Caco-2 (cell line): ENCODE data around the gene KCNH5. TPM values are rescaled to one million over a fixed set of nuclear protein-coding genes. Genes with fewer than 3 reads are reported as not detected.
"Not testable (repeated sequence)": the region's sequence is repeated elsewhere in the genome, so short reads cannot be mapped to it uniquely, and the experiment has no call there.

Experiments
- BruUV-seq: library from RNA; stranded (reverse); fragments of 400-500 nt; replicated peaks from 2 replicates; lab custom pipeline; 2021; lab: Mats Ljungman, UMichigan
- CTCF ChIA-PET: fragments of 300-600 bp; sonication (Branson Sonifier 250); formaldehyde crosslinking; loops from one replicate; lab custom pipeline; 2022; ENCODE audit warnings: antibody characterized with exemption; lab: Charles Lee
- POLR2A ChIA-PET: fragments of 300-600 bp; sonication (Branson Sonifier 250); formaldehyde crosslinking; loops from one replicate; lab custom pipeline; 2022; ENCODE audit warnings: antibody characterized with exemption; lab: Charles Lee
- DNase-seq, 2 experiments: peaks; one replicate each; pipeline versions ENCODE4 v3.0.0 to v3.0.0-alpha.2; 2020 to 2022
- H3K27me3 ChIP-seq: replicated peaks from 2 replicates; pipeline ENCODE4 v1.6.0; 2011; ENCODE audit warnings: low read length; ENCODE audit not compliant: control insufficient read depth, insufficient read depth
- H3K36me3 ChIP-seq: 2 replicates; pipeline ENCODE4 v1.5.1; 2011; ENCODE audit warnings: low read length; ENCODE audit not compliant: control insufficient read depth, insufficient read depth
- H3K4me1 ChIP-seq: fragments of 250-450 bp; sonication (Bioruptor Pico); 2 replicates; pipeline ENCODE4 v1.5.1; 2020; ENCODE audit warnings: mild to moderate bottlenecking
- H3K4me3 ChIP-seq: 2 replicates; pipeline ENCODE4 v1.5.1; 2011; ENCODE audit warnings: low read depth, mild to moderate bottlenecking, control low read depth, low read length
- H3K9me3 ChIP-seq: fragments of 250-450 bp; sonication (Bioruptor Pico); 2 replicates; pipeline ENCODE4 v1.5.1; 2020; ENCODE audit warnings: mild to moderate bottlenecking, moderate library complexity
- H3K27ac Mint-ChIP-seq: one replicate; pipeline ENCODE4 v1.8.0; 2022; ENCODE audit warnings: mixed read lengths; ENCODE audit not compliant: unreplicated experiment
- H3K27me3 Mint-ChIP-seq: one replicate; pipeline ENCODE4 v1.8.0; 2022; ENCODE audit warnings: mixed read lengths; ENCODE audit not compliant: insufficient read depth, unreplicated experiment
- H3K36me3 Mint-ChIP-seq: one replicate; pipeline ENCODE4 v1.8.0; 2022; ENCODE audit warnings: mild to moderate bottlenecking, mixed read lengths; ENCODE audit not compliant: insufficient read depth, unreplicated experiment
- H3K4me1 Mint-ChIP-seq: one replicate; pipeline ENCODE4 v1.8.0; 2022; ENCODE audit warnings: low read depth, mixed read lengths; ENCODE audit not compliant: unreplicated experiment
- H3K4me3 Mint-ChIP-seq: one replicate; pipeline ENCODE4 v1.8.0; 2022; ENCODE audit warnings: mild to moderate bottlenecking, moderate library complexity, mixed read lengths; ENCODE audit not compliant: unreplicated experiment
- H3K9me3 Mint-ChIP-seq: one replicate; pipeline ENCODE4 v1.8.0; 2022; ENCODE audit warnings: mixed read lengths; ENCODE audit not compliant: unreplicated experiment
- CTCF ChIP-seq, 2 experiments: fragments of 200-600 bp in 1 of 2; IDR thresholded peaks; 1 replicate in 1 of 2; 2 replicates in 1 of 2; pipeline versions ENCODE4 v1.5.1 to v1.8.0; 2011 to 2022; ENCODE audit warnings: antibody characterized with exemption in 1 of 2, control low read depth in 1 of 2, inconsistent platforms in 1 of 2, low read depth in 1 of 2, low read length in 1 of 2, mild to moderate bottlenecking in 1 of 2, moderate library complexity in 1 of 2; ENCODE audit not compliant: insufficient read depth in 1 of 2, severe bottlenecking in 1 of 2, unreplicated experiment in 1 of 2
- intact Hi-C: fragments of 100-400 bp; cut with micrococcal nuclease; formaldehyde crosslinking; loops from one replicate; pipeline ENCODE4 v1.10.0; 2022; ENCODE audit not compliant: unreplicated experiment
- total RNA-seq: library from RNA; stranded (reverse); gene quantifications from 2 replicates; pipeline ENCODE4 v1.2.3, GENCODE V29; 2022

KCNH5 gene
- total RNA-seq, 1 experiment from 2014 or later: not detected

- no peaks in the 10 kb centered on the region for H3K27me3 ChIP-seq
- Mint-ChIP-seq H3K4me3 (no peak overlapping the region), H3K9me3 (no peaks in the 10 kb centered on the region), H3K4me1 (peaks cover 4% of the 10 kb centered on the region), H3K27ac (no peak overlapping the region), H3K36me3 (no peaks in the 10 kb centered on the region), H3K27me3 (no peaks in the 10 kb centered on the region)
- H3K4me3 ChIP-seq: no peak overlapping the region
- ChIA-PET CTCF (no interaction called here), POLR2A (no interaction called here)
- BruUV-seq: no TSS peak
- intact Hi-C loops: no loop called here
- DNase-seq: no peak
- H3K4me1 ChIP-seq: no peaks in the 10 kb centered on the region
- no peak for TF ChIP-seq CTCF (IDR thresholded peaks at IDR 0.05; ENCODE audit: insufficient read depth in 1 of 2, low read depth in 1 of 2, low read length in 1 of 2, severe bottlenecking in 1 of 2, unreplicated experiment in 1 of 2)
- no peaks in the 10 kb centered on the region for H3K9me3 ChIP-seq
- no peaks in the 10 kb centered on the region for H3K36me3 ChIP-seq
Observed at GRCh38 chr14:62800577-62800976, 244.7 kb downstream of the KCNH5 start.

- no peaks in the 10 kb centered on the region for H3K27me3 ChIP-seq
- H3K27ac Mint-ChIP-seq: no peak overlapping the region
- no peaks in the 10 kb centered on the region for H3K36me3 Mint-ChIP-seq
- no peak overlapping the region for H3K4me3 Mint-ChIP-seq
- no peaks in the 10 kb centered on the region for H3K4me1 ChIP-seq
- CTCF ChIA-PET: no interaction called here
- DNase-seq: no peak
- BruUV-seq: no TSS peak
- POLR2A ChIA-PET: no interaction called here
- peaks cover 4% of the 10 kb centered on the region for H3K4me1 Mint-ChIP-seq
- intact Hi-C loops: no loop called here
- TF ChIP-seq CTCF (IDR thresholded peaks at IDR 0.05; ENCODE audit: insufficient read depth in 1 of 2, low read depth in 1 of 2, low read length in 1 of 2, severe bottlenecking in 1 of 2, unreplicated experiment in 1 of 2): no peak
- no peaks in the 10 kb centered on the region for H3K36me3 ChIP-seq
- H3K9me3 Mint-ChIP-seq: no peaks in the 10 kb centered on the region
- no peaks in the 10 kb centered on the region for H3K27me3 Mint-ChIP-seq
- H3K9me3 ChIP-seq: no peaks in the 10 kb centered on the region
- H3K4me3 ChIP-seq: no peak overlapping the region
Observed at GRCh38 chr14:62796431-62796830, 248.8 kb downstream of the KCNH5 start.

GRCh38 chr14:62792578-62792977, 252.7 kb downstream of the KCNH5 start:
- Mint-ChIP-seq H3K36me3 (no peaks in the 10 kb centered on the region), H3K4me1 (no peaks in the 10 kb centered on the region), H3K4me3 (no peak overlapping the region), H3K27me3 (no peaks in the 10 kb centered on the region), H3K9me3 (peaks cover 13% of the 10 kb centered on the region), H3K27ac (no peak overlapping the region)
- ChIA-PET CTCF (no interaction called here), POLR2A (no interaction called here)
- Histone ChIP-seq H3K4me3 (no peak overlapping the region), H3K4me1 (no peaks in the 10 kb centered on the region), H3K9me3 (no peaks in the 10 kb centered on the region), H3K27me3 (no peaks in the 10 kb centered on the region), H3K36me3 (no peaks in the 10 kb centered on the region)
- TF ChIP-seq CTCF (IDR thresholded peaks at IDR 0.05; ENCODE audit: insufficient read depth in 1 of 2, low read depth in 1 of 2, low read length in 1 of 2, severe bottlenecking in 1 of 2, unreplicated experiment in 1 of 2): no peak
- BruUV-seq: no TSS peak
- intact Hi-C loops: no loop called here
- no peak for DNase-seq

GRCh38 chr14:62781328-62781727, 263.9 kb downstream of the KCNH5 start:
- H3K4me3 ChIP-seq, H3K4me1 Mint-ChIP-seq, DNase-seq, BruUV-seq, H3K4me1 ChIP-seq, H3K27me3 ChIP-seq, H3K27me3 Mint-ChIP-seq, H3K36me3 ChIP-seq, intact Hi-C loops, H3K36me3 Mint-ChIP-seq, CTCF ChIA-PET, H3K9me3 ChIP-seq, H3K27ac Mint-ChIP-seq, H3K4me3 Mint-ChIP-seq, POLR2A ChIA-PET: not testable (repeated sequence)
- H3K9me3 Mint-ChIP-seq: peaks cover 24% of the 10 kb centered on the region
